ENCODE results near the gene GRPEL1.
"Not testable (repeated sequence)": the region's sequence is repeated elsewhere in the genome, so short reads cannot be mapped to it uniquely, and the experiment has no call there.

Gene GRPEL1

DNA sequence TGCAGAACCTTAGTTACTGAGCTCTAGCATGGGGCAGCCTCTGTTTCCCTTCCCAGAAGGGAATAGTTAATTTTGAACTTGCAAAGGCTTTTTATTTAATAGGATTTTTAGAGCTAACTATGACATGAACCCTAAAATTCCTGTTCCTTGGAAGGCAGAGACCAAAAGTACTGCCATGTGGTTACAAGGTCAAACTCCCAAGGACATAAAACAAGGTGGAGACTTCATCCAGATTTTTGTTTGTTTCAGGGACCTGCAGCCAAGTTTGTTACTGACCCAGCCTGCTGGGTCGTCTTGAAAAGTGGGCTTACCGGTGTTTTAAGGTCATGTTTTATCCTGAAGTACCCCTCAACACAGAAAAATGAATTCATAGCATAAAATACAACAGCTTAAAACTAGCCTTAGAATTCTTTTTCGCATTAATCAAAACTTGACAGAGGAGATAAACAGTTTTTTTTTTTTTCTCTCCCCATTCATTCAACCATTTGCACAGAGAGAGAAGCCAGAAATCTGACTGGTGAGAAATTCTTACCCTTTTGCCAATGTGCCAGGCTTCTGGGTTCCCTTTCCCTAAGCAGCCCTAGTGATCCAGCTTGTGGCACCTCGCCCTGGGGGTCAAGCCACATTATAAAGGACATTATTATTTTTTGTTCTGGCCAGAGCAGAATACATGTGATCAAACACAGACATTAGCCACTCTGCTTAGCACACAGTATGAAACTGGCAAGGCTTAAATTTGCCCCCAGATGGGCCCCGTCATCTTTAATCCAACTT, 21.5 kb upstream of the GRPEL1 start:
- no peak for DNase-seq

- DNase-seq, result no peak
These were observed 19.2 kb upstream of the GRPEL1 start for GRCh38 chr4:7087036-7087435.

DNA sequence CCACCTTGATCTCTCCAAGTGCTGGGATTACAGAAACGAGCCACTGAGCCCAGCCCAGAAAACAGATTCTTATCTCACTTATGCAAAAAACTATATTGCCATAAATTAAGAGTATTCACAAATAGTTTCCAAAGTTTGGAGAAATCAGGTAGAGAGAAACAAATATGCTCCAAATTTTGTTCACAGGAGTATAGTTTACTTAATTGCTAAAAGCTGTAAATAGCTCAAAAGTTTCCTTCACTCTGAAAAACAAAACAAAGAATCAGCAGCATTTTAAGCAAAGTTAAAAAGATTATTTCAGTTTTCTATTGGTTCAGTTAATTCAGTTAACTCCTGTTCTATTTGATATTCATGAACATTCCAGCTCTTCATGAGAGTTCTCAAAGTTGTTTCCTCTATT, 18.5 kb upstream of the GRPEL1 start:
- DNase-seq, result no peak

GRCh38 chr4:7084564-7084961, 16.7 kb upstream of the GRPEL1 start:
- not testable (repeated sequence) for DNase-seq

DNA sequence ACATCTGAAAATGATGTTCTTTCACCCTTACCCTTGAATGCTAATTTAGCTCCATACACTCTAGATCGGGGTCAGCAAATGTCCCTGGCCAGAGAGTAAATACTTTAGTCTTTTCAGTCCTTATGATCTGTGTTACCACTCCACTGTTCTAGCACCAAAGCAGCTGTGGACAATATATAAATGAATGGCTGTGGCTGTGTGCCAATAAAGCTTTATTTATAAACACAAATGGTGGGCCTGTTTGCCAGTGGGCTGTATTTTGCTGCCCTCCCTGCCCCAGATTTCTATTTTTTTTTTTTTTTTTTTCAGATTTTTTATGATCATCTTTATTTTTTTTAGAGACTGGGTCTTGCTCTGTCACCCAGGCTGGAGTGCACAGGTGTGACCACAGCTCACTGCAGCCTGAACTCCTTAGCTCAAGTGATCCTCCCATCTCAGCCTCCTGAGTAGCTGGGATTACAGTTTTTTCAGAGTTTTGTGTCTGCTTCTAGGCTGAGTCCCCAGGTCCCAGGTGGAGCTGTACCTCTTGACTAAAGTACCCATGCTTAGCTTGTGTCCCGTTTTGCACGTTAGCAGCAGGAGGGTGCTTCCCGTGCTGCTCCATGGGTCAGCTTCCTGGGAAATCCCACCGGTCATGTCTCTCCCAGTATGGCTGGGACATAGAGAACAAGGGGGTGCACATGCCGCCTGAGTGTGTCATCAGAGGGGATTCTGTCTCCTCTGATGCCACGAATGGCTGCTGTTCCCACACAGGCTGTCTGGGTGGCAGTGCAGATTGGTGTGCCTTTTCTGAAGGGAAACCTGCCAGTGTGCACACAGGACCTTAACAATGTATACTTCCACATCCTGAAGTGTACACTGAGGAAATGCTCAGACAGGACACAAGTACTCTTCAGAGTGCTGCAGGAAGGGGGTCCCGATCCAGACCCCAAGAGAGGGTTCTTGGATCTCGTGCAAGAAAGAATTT, 16.0 kb upstream of the GRPEL1 start:
- no peak for DNase-seq

DNA sequence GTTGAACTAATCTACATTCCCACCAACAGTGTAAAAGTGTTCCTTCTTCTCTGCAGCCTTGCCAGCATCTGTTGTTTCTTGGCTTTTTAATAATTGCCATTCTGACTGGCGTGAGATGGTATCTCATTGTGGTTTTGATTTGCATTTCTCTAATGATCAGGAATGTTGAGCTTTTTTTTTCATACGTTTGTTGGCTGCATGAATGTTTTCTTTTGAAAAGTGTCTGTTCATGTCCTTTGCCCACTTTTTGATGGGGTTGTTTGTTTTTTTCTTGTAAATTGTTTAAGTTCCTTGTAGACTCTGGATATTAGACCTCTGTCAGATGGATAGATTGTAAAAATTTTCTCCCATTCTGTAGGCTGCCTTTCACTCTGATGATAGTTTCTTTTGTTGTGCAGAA, 12.0 kb upstream of the GRPEL1 start:
- DNase-seq, result not testable (repeated sequence)

- DNase-seq, result not testable (repeated sequence)
These were observed 11.6 kb upstream of the GRPEL1 start for GRCh38 chr4:7079483-7079882.

DNA sequence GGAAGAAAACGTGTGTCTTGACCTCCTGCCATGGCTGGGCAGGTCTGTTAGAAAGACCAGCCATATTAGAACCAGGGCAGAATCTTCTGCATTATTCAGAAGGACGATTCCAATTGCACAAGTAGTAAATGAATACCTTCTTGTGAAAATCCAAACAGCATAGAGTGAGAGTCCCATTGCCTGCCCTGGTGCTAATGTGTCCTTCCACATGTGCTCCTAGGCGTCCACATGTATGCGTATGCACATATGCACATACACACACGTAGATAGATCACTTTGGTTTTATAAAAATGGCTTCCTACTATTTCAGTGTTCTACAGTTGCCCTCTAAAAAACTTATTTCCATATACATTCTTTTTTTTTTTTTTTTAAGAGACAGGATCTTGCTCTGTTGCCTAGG, 10.2 kb upstream of the GRPEL1 start:
- DNase-seq, result no peak

- no peak for DNase-seq
These were observed 9.5 kb upstream of the GRPEL1 start for GRCh38 chr4:7077371-7077770.

DNA sequence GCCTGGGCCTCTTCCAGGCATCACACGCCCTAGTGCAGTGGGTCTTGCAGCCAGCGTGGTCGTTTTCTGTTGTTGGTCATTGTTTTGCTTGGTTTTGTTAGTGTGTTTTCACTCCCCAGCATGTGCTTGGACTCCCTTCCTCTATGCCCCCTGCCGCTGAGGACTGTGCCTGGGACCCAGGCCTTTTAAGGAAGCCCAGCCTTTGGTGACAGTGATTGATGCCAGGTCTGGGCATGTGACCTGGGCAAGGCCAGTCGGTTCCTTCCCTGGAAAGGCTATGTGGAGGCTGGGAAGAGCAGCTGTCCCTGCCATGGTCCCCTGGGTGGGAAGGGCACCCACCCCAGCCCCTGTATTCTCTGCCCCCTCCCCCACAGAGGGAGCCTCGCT, 8.8 kb upstream of the GRPEL1 start:
- no peak for DNase-seq

DNA sequence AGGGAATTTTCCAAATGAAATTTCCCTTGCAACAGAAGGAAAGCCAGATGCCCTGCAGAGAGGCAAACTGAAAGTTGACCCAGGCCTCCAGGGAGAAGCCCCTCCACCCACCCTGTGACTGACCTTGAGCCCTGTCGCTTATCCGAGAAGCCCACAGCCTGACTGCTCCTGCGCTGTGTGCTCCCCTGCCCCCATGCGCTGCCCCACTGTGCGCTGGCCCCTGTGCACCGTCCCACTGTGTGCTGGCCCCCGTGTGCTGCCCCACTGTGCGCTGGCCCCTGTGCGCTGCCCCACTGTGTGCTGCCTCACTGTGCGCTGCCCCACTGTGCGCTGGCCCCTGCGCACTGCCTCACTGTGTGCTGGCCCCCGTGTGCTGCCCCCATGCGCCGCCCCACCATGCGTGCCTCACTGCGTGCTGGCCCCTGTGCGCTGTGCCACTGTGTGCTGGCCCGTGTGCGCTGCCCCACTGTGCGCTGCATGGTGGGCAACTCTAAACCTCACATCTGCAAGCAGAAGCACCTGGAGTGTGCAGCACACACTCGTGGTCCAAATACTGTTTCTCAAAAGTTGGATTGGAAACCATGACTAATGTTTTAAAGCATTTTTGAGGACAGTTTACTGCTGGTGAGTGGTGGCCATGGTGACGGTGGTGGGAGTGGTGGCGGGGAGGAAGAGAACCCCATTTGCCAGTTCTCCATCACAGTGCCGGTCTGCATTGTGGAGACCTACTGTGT, 8.3 kb upstream of the GRPEL1 start:
- DNase-seq, result no peak

GRCh38 chr4:7074426-7074825, 6.6 kb upstream of the GRPEL1 start:
- DNase-seq, result no peak

DNA sequence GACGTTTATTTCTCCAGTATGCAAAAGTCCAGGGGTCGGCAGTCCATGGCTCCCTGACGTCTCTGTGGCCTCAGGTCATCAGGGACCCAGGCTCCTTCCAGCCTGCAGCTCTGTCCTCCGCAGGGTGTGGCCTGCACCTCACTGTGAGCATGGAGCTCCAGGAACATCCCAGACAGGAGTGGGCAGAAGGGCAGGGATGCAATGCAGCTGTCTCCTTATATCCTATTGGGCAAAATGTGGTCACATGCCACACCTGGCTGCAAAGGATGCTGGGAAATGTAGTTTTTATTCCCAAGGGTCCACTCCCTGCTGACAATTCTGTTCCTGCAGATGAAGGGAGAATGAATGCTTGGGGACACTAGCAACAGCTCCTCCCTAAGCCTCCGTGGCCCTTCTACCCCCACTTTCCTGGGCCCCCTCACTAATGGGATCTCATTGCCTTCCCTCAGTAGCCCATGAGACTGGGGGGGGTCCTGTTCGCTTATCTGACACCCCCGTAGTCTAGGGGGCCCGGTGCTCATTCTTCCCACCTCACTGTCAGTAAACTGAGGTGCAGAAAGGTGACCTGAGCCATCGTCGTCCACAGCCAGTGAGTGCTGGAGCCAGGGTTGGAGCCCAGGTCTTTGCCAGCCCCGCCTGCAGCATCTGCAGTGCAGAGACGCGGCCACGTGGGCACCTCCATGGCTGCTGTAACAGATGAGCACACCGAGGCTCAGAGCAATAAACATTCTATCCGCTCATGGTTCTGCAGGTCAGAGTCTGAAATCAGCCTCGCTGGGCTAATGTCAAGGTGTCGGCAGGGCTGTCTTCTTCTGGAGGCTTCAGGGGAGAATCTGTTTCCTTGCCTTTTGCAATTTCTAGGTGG, 5.9 kb upstream of the GRPEL1 start:
- no peak for DNase-seq

DNA sequence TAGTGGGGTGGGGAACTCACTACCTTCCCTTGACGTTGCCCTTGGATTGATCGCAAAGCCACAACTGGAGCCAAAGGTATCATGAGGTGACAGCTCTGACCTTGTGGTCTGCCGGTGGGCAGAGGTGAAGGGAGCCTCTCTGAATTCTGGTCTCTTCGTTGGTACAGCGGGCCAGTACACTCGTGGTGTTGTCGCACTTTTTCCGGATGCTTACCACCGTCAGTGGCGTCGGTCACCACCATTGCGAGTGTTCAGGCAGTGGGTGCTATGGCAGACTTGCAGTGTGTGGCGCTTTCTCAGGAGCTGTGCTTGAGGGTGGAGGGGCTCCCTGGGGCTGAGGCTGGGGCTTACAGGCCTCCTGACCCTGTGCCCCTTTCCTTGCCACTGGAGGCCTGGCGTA, 5.2 kb upstream of the GRPEL1 start:
- DNase-seq, result no peak

GRCh38 chr4:7070729-7071511, 3.1 kb upstream of the GRPEL1 start:
- peak; percentile 95 for DNase-seq

DNA sequence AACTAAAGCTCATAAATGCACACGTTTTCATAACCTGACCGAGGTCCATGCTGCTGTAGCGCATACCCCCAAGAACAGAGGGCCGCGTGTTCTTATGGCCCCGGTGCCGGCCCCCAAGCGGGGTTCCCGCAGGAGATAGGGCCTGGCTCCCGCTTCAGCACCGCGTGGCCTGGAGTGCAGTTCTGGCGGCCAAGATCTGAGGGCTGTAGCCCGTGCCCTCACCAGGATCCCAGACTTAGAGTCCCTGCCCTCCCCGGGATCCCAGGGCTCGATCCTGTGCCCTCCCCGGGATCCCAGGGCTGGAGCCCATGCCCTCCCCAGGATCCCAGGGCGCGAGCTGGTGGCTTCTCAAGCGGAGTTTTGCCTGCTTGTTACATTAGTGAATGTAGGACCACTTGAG, 1.0 kb upstream of the GRPEL1 start:
- DNase-seq, result peak; percentile 64

DNA sequence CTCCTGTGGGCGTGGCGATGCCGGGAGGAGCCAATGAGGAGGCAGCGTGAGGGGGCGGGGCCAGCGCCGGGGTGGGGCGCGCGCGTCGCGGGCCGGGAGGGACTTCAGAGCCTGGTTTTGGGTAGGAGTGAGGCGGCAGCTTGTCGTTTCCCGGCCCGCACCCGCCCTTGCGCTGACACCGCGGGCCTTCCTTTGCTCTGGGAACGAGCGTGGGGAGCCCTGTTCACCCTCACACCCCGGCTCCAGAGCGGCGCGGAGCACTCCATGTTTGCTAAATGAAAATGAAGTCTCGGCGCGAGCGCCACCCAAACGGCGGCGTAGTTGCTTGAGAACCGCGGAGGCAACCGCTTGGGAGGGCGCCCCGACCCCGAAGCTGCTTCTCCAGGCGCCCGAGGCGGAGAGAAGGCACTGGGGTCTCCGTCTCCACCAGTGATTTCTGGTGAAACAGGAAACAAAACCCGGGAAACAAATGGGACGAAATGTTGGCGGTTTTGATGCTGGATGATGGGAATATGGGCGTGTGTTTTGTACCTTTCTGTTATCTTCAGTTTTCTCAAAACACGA, 497 bp upstream of the GRPEL1 start:
- DNase-seq, result no peak

- no peak for DNase-seq
These were observed 775 bp downstream of the GRPEL1 start for GRCh38 chr4:7067126-7067451.

GRCh38 chr4:7066493-7066892, 1.4 kb downstream of the GRPEL1 start:
- DNase-seq, result no peak

DNA sequence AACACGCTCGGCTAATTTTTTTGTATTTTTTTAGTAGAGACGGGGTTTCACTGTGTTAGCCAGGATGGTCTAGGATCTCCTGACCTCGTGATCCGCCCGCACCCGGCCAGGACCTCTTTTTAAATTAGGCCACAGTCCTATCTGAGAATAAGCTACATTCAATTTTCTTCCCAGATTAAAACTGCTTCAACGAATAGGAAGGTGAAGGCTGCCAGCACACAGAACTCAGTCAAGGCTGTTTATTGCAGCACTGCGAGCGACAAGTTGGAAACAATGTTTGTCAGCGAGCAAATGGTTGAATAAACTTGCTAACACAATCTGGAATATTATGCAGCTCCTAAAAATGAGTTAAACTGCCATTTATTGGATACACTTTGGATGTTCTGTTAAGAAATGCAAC, 1.9 kb downstream of the GRPEL1 start:
- DNase-seq, result no peak

DNA sequence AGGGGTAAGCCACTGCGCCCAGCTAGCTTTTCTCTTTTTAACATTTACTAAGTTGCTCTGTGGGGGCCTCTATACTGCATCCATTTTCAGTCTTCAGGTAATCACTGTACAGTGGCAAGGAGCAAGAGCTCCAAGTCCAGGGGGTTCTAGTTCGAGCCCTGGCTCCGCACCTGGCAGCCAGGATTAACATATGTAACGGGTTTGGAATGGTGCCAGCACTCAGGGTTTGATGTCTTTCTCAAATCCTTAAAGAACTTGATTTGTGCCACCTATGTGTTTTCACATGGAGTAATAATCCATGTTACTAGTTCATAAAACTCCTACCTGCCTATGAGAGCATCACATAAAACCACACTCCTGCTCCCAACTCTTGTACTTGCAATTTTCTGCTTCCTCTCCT, 4.5 kb downstream of the GRPEL1 start:
- DNase-seq, result peak; percentile 25

Measured in activated effector memory CD4-positive, alpha-beta T cell treated with anti-CD3 and anti-CD28 coated beads, Interleukin-2, amount 50 U/mL, for 16 hours (primary cell).